CD14-positive monocyte (primary cell): Measurements from ENCODE around the gene MXRA8. TPM values are rescaled to one million over a fixed set of nuclear protein-coding genes. Genes with fewer than 3 reads are reported as not detected.

Experiments
- DNase-seq, 3 donors: peaks; one replicate each; pipeline ENCODE4 v3.0.0-alpha.2; 2011 to 2022
- H2AFZ ChIP-seq: 2 replicates; pipeline ENCODE4 v1.6.0; 2012; ENCODE audit warnings: mild to moderate bottlenecking, low read depth, low read length, inconsistent platforms; ENCODE audit not compliant: insufficient read depth, poor library complexity, severe bottlenecking
- H3K27ac ChIP-seq, 2 donors: 1 replicate in 1 of 2; 2 replicates in 1 of 2; pipeline ENCODE4 v1.5.1; 2012 to 2013; ENCODE audit warnings: low read length in 2 of 2, control low read depth in 1 of 2, inconsistent platforms in 1 of 2, low read depth in 1 of 2, mild to moderate bottlenecking in 1 of 2
- H3K27me3 ChIP-seq, 2 donors: one replicate each; pipeline versions ENCODE4 v1.6.0 to v1.6.1; 2011 to 2013; ENCODE audit warnings: low read length in 2 of 2; ENCODE audit not compliant: control insufficient read depth in 2 of 2, insufficient read depth in 2 of 2
- H3K36me3 ChIP-seq, 2 donors: replicated peaks in 1 of 2; 1 replicate in 1 of 2; 2 replicates in 1 of 2; pipeline versions ENCODE4 v1.5.1 to v1.6.1; 2012 to 2013; ENCODE audit warnings: low read length in 2 of 2, control low read depth in 1 of 2, inconsistent platforms in 1 of 2, mild to moderate bottlenecking in 1 of 2; ENCODE audit not compliant: insufficient read depth in 2 of 2, control insufficient read depth in 1 of 2
- H3K4me1 ChIP-seq, 2 donors: 1 replicate in 1 of 2; 2 replicates in 1 of 2; pipeline versions ENCODE4 v1.5.1 to v1.6.1; 2012 to 2013; ENCODE audit warnings: low read length in 2 of 2, control low read depth in 1 of 2, inconsistent platforms in 1 of 2, mild to moderate bottlenecking in 1 of 2, moderate library complexity in 1 of 2; ENCODE audit not compliant: insufficient read depth in 2 of 2, control insufficient read depth in 1 of 2
- H3K4me2 ChIP-seq: replicated peaks from 2 replicates; pipeline ENCODE3; 2012; ENCODE audit warnings: low read length, moderate library complexity, mild to moderate bottlenecking; ENCODE audit not compliant: poor library complexity, severe bottlenecking; ENCODE audit errors: extremely low read depth
- H3K4me3 ChIP-seq, 3 experiments: fragments of 200-600 bp in 1 of 3; sonication (generic) in 1 of 3; replicated peaks in 1 of 3; 1 replicate in 2 of 3; 2 replicates in 1 of 3; pipeline ENCODE4 v1.5.1; 2011 to 2013; ENCODE audit warnings: low read length in 3 of 3, mild to moderate bottlenecking in 3 of 3, control low read depth in 2 of 3, low read depth in 2 of 3, inconsistent platforms in 1 of 3, moderate library complexity in 1 of 3
- H3K79me2 ChIP-seq: 2 replicates; pipeline ENCODE4 v1.6.0; 2012; ENCODE audit warnings: mild to moderate bottlenecking, control low read depth, inconsistent platforms, low read length, moderate library complexity; ENCODE audit not compliant: insufficient read depth
- H3K9ac ChIP-seq: 2 replicates; pipeline ENCODE4 v1.6.0; 2017; ENCODE audit warnings: low read length, mild to moderate bottlenecking; ENCODE audit not compliant: insufficient read depth, poor library complexity, severe bottlenecking
- H3K9me3 ChIP-seq, 2 donors: replicated peaks in 1 of 2; 1 replicate in 1 of 2; 2 replicates in 1 of 2; pipeline versions ENCODE4 v1.5.1 to v1.6.1; 2012 to 2013; ENCODE audit warnings: low read length in 2 of 2, control low read depth in 1 of 2; ENCODE audit not compliant: control insufficient read depth in 1 of 2, insufficient read depth in 1 of 2
- H4K20me1 ChIP-seq: 2 replicates; pipeline ENCODE4 v1.6.0; 2012; ENCODE audit warnings: mild to moderate bottlenecking, low read length, control low read depth, moderate library complexity; ENCODE audit not compliant: insufficient read depth
- H3K27ac Mint-ChIP-seq, 7 donors: one replicate each; pipeline ENCODE4 v1.8.0; 2020; ENCODE audit warnings: mild to moderate bottlenecking in 7 of 7, mixed read lengths in 7 of 7, moderate library complexity in 6 of 7, inconsistent platforms in 2 of 7
- H3K27me3 Mint-ChIP-seq, 3 donors: one replicate each; pipeline ENCODE4 v1.8.0; 2021 to 2022; ENCODE audit warnings: low read depth in 3 of 3, mild to moderate bottlenecking in 3 of 3, mixed read lengths in 3 of 3, moderate library complexity in 3 of 3, inconsistent platforms in 1 of 3
- H3K36me3 Mint-ChIP-seq, 2 donors: one replicate each; pipeline ENCODE4 v1.8.0; 2020; ENCODE audit warnings: mixed read lengths in 2 of 2, inconsistent platforms in 1 of 2, mild to moderate bottlenecking in 1 of 2
- H3K4me1 Mint-ChIP-seq: one replicate; pipeline ENCODE4 v1.8.0; 2020; ENCODE audit warnings: mild to moderate bottlenecking, mixed read lengths
- H3K4me3 Mint-ChIP-seq, 2 donors: one replicate each; pipeline ENCODE4 v1.8.0; 2020; ENCODE audit warnings: mild to moderate bottlenecking in 2 of 2, mixed read lengths in 2 of 2, moderate library complexity in 1 of 2
- H3K9me3 Mint-ChIP-seq, 7 donors: one replicate each; pipeline ENCODE4 v1.8.0; 2020 to 2022; ENCODE audit warnings: mixed read lengths in 7 of 7, mild to moderate bottlenecking in 6 of 7, moderate library complexity in 6 of 7, inconsistent platforms in 2 of 7
- whole genome bisulfite sequencing: methylation state at CpG from one replicate; pipeline ENCODE4 v1.1.5; 2013; ENCODE audit warnings: missing lambda C conversion rate; ENCODE audit not compliant: insufficient coverage; 5-methylcytosine and 5-hydroxymethylcytosine counted together
- intact Hi-C, 2 donors: fragments of 100-400 bp; cut with micrococcal nuclease; formaldehyde crosslinking; loops; one replicate each; pipeline versions ENCODE4 v1.15.0 to v1.15.1; 2023
- polyA plus RNA-seq, 3 donors: library from polyadenylated mRNA; depleted of rRNA in 1 of 3; unstranded in 2 of 3; stranded (reverse) in 1 of 3; fragments of 300-500 nt in 2 of 3; fragments of >200 nt in 1 of 3; fragmentation: Illumina TruSeq in 2 of 3; gene quantifications; 1 replicate in 2 of 3; 2 replicates in 1 of 3; pipeline ENCODE4 v1.2.3, GENCODE V29; 2012 to 2021
- TF ChIP-seq, protein P1 (sequence below): fragments of 200-600 bp; IDR thresholded peaks from one replicate; pipeline ENCODE4 v1.8.0; 2022; ENCODE audit warnings: antibody characterized with exemption, mild to moderate bottlenecking

The MXRA8 gene
- polyA plus RNA-seq, 3 donors, result not detected

DNA sequence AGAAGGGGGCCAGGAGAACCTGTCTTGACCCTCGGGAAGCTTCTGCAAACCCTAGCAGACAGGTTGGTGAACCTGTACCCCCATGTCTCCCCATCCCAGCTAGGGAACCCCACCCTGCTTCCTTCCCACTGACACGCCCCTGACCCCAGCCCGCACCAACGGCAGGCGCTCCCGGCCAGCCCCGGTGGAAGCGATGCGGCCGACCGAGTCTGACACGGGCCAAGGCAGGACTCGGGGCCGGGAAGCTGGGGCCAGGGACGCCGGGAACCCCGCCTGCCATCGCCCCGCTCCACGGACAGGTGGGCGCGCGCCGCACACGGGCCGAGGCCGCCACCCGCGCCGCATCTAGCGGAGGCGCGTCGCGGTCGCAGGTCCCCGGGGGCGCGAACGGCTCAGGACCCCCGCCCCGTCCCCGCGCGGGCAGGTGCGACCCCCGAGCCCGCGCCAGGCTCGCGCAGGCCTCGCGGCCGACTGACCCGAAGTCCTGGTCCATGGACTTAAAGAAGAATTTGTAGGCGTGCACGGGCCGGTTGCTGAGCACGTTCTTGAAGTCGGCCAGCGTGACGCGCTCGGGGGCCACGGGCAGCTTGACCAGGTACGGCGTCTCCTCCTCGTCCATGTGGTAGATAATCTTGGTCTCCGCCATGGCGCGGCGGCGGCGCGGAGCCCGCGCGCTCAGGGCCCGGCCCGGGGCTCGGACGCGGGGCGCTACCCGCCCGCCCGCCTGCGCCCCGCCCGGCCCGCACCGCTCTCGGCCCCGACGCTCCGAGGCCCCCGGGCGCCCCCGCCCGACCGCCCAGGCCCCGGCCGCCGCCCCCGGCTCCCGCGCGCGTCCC is 9.7 kb downstream of the MXRA8 start:
- Mint-ChIP-seq H3K4me1 (peaks cover 16% of the 10 kb centered on the region), H3K9me3 (peaks cover 0 to 6% (median 0%) of the 10 kb centered on the region in 7 donors), H3K27ac (peak overlapping the region in 4 of 7 donors; percentile 35 to 89 (median 76)), H3K36me3 (peaks cover 0 to 5% of the 10 kb centered on the region in 2 donors), H3K4me3 (peak overlapping the region; percentile 81 to 85), H3K27me3 (peaks cover 22 to 35% (median 25%) of the 10 kb centered on the region in 3 donors)
- H3K27ac ChIP-seq, result no peak overlapping the region
- peaks cover 11 to 17% of the 10 kb centered on the region in 2 donors for H3K4me1 ChIP-seq
- no peaks in the 10 kb centered on the region for H3K36me3 ChIP-seq
- H3K9ac ChIP-seq, result peak overlapping the region; percentile 76
- H3K4me3 ChIP-seq, result peak overlapping the region; percentile 44 to 76 (median 64)
- H3K27me3 ChIP-seq, result peaks cover 4 to 22% of the 10 kb centered on the region in 2 donors
- H3K9me3 ChIP-seq, result no peaks in the 10 kb centered on the region
- peaks cover 28% of the 10 kb centered on the region for H3K79me2 ChIP-seq
- TF ChIP-seq, protein P1, sequence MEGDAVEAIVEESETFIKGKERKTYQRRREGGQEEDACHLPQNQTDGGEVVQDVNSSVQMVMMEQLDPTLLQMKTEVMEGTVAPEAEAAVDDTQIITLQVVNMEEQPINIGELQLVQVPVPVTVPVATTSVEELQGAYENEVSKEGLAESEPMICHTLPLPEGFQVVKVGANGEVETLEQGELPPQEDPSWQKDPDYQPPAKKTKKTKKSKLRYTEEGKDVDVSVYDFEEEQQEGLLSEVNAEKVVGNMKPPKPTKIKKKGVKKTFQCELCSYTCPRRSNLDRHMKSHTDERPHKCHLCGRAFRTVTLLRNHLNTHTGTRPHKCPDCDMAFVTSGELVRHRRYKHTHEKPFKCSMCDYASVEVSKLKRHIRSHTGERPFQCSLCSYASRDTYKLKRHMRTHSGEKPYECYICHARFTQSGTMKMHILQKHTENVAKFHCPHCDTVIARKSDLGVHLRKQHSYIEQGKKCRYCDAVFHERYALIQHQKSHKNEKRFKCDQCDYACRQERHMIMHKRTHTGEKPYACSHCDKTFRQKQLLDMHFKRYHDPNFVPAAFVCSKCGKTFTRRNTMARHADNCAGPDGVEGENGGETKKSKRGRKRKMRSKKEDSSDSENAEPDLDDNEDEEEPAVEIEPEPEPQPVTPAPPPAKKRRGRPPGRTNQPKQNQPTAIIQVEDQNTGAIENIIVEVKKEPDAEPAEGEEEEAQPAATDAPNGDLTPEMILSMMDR, result no peak
- H4K20me1 ChIP-seq, result peaks cover 32% of the 10 kb centered on the region
- peak overlapping the region; percentile 91 for H3K4me2 ChIP-seq
- WGBS, result under 1% methylated on average over 108 of the region's 109 CpGs
- peak overlapping the region; percentile 65 for H2AFZ ChIP-seq
- intact Hi-C loops, result no loop called here
- DNase-seq, result peak in 1 of 3 donors; percentile 32

DNA sequence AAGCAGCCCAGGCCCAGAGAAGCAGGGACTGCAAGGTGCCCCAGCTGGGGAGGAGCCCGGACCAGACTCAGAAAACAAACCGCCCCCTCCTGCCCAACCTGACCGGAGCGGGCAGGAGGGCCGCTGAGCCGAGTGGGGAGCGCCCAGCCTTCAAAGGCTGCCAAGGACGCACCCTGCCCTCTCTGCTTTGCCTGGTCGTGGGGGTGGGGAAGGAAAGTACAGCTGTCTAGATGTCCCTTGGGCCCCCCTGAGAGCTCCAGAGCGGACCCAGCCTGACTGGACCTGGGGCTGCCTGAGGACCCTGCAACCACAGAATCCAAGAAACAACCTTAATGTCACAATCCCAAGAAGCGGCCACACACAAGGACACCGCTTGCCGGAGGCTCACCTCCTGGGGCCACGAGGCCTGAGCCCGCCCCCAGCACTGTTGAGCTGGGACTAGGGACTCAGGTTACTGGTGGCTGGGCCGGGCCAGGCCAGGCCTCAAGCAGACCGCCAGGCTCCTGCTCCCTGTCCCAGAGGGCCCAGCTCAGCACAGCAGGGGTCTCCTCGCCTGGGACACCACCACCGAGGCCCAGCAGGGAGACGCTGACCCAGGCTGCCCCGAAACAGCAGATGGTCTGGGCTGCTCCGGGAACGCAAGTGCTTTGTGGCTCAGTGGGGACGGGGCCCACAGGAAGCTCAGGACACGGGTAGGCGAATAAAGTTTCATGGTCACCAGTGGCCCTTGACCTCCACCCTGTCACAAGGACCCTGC is 10.5 kb downstream of the MXRA8 start:
- peaks cover 11 to 17% of the 10 kb centered on the region in 2 donors for H3K4me1 ChIP-seq
- H3K79me2 ChIP-seq, result peaks cover 28% of the 10 kb centered on the region
- peak overlapping the region; percentile 91 for H3K4me2 ChIP-seq
- H3K9me3 ChIP-seq, result no peaks in the 10 kb centered on the region
- H3K4me3 Mint-ChIP-seq, result peak overlapping the region; percentile 81 to 85
- H3K4me3 ChIP-seq, result peak overlapping the region in 2 of 3 experiments; percentile 32 to 76
- H3K36me3 ChIP-seq, result no peaks in the 10 kb centered on the region
- peak overlapping the region in 4 of 7 donors; percentile 35 to 89 (median 76) for H3K27ac Mint-ChIP-seq
- H3K9ac ChIP-seq, result peak overlapping the region; percentile 76
- peaks cover 16% of the 10 kb centered on the region for H3K4me1 Mint-ChIP-seq
- H3K27me3 Mint-ChIP-seq, result peaks cover 14 to 27% (median 17%) of the 10 kb centered on the region in 3 donors
- 64% methylated on average over 20 of the region's 26 CpGs for WGBS
- no peak overlapping the region for H3K27ac ChIP-seq
- H4K20me1 ChIP-seq, result peaks cover 38% of the 10 kb centered on the region
- DNase-seq, result no peak
- H3K27me3 ChIP-seq, result peaks cover 0 to 14% of the 10 kb centered on the region in 2 donors
- TF ChIP-seq, protein P1, result no peak
- intact Hi-C loops, result no loop called here
- H3K36me3 Mint-ChIP-seq, result peaks cover 0 to 5% of the 10 kb centered on the region in 2 donors
- peaks cover 0 to 6% (median 0%) of the 10 kb centered on the region in 7 donors for H3K9me3 Mint-ChIP-seq
- H2AFZ ChIP-seq, result peak overlapping the region; percentile 65
